CD8-positive, alpha-beta memory T cell (primary cell): Measurements from ENCODE around the gene MVB12B. TPM values are rescaled to one million over a fixed set of nuclear protein-coding genes. Genes with fewer than 3 reads are reported as not detected.

Source experiments
- CTCF ChIA-PET: fragments of 350-600 bp; sonication (Branson Sonifier 250); formaldehyde crosslinking; loops from one replicate; lab custom pipeline; 2021; ENCODE audit warnings: antibody characterized with exemption; lab: Charles Lee
- POLR2A ChIA-PET: fragments of 350-600 bp; sonication (Branson Sonifier 250); formaldehyde crosslinking; loops from one replicate; lab custom pipeline; 2021; ENCODE audit warnings: antibody characterized with exemption; lab: Charles Lee
- DNase-seq, 5 donors: peaks; one replicate each; pipeline versions ENCODE4 v3.0.0 to v3.0.0-alpha.2; 2020 to 2022; ENCODE audit warnings: mixed read lengths in 1 of 5
- H3K27ac ChIP-seq: one replicate; pipeline ENCODE4 v1.7.0; 2013; ENCODE audit warnings: low read depth, mild to moderate bottlenecking, low read length, moderate library complexity
- H3K27me3 ChIP-seq: 2 replicates; pipeline ENCODE4 v1.7.0; 2013; ENCODE audit warnings: low read length, mild to moderate bottlenecking; ENCODE audit not compliant: insufficient read depth, poor library complexity, severe bottlenecking
- H3K36me3 ChIP-seq: 2 replicates; pipeline ENCODE4 v1.7.0; 2013; ENCODE audit warnings: mild to moderate bottlenecking, low read length, moderate library complexity; ENCODE audit not compliant: insufficient read depth
- H3K4me1 ChIP-seq: 2 replicates; pipeline ENCODE4 v1.7.0; 2013; ENCODE audit warnings: mild to moderate bottlenecking, low read length, moderate library complexity; ENCODE audit not compliant: insufficient read depth
- H3K4me3 ChIP-seq: 2 replicates; pipeline ENCODE4 v1.7.0; 2013; ENCODE audit warnings: mild to moderate bottlenecking, low read length
- H3K9me3 ChIP-seq: 2 replicates; pipeline ENCODE4 v1.7.0; 2013; ENCODE audit warnings: mild to moderate bottlenecking, low read length
- H3K27ac Mint-ChIP-seq, 8 donors: one replicate each; pipeline ENCODE4 v1.8.0; 2020 to 2021; ENCODE audit warnings: mixed read lengths in 8 of 8, mild to moderate bottlenecking in 6 of 8, inconsistent platforms in 3 of 8, moderate library complexity in 3 of 8
- H3K27me3 Mint-ChIP-seq, 2 donors: one replicate each; pipeline ENCODE4 v1.8.0; 2020 to 2021; ENCODE audit warnings: mixed read lengths in 2 of 2, mild to moderate bottlenecking in 1 of 2, moderate library complexity in 1 of 2
- H3K36me3 Mint-ChIP-seq, 3 donors: one replicate each; pipeline ENCODE4 v1.8.0; 2020 to 2021; ENCODE audit warnings: mixed read lengths in 3 of 3, inconsistent platforms in 1 of 3, mild to moderate bottlenecking in 1 of 3
- H3K4me1 Mint-ChIP-seq, 3 donors: one replicate each; pipeline ENCODE4 v1.8.0; 2020 to 2021; ENCODE audit warnings: mixed read lengths in 3 of 3, inconsistent platforms in 1 of 3, mild to moderate bottlenecking in 1 of 3
- H3K4me3 Mint-ChIP-seq, 7 donors: one replicate each; pipeline ENCODE4 v1.8.0; 2020 to 2021; ENCODE audit warnings: mixed read lengths in 7 of 7, mild to moderate bottlenecking in 6 of 7, moderate library complexity in 4 of 7, inconsistent platforms in 2 of 7
- H3K9me3 Mint-ChIP-seq, 5 donors: one replicate each; pipeline ENCODE4 v1.8.0; 2020 to 2022; ENCODE audit warnings: mixed read lengths in 5 of 5, mild to moderate bottlenecking in 3 of 5, moderate library complexity in 2 of 5, inconsistent platforms in 1 of 5
- polyA plus RNA-seq: library from polyadenylated mRNA; unstranded; fragments of 300-500 nt; fragmentation: Illumina TruSeq; gene quantifications from one replicate; pipeline ENCODE4 v1.2.3, GENCODE V29; 2021
- total RNA-seq, 2 experiments: library from RNA; stranded (reverse); gene quantifications; one replicate each; pipeline ENCODE4 v1.2.3, GENCODE V29; 2021

The MVB12B gene
- total and polyA plus RNA-seq, 3 experiments from 2014 or later: 11.0 to 13.1 (median 12.7) TPM

DNA sequence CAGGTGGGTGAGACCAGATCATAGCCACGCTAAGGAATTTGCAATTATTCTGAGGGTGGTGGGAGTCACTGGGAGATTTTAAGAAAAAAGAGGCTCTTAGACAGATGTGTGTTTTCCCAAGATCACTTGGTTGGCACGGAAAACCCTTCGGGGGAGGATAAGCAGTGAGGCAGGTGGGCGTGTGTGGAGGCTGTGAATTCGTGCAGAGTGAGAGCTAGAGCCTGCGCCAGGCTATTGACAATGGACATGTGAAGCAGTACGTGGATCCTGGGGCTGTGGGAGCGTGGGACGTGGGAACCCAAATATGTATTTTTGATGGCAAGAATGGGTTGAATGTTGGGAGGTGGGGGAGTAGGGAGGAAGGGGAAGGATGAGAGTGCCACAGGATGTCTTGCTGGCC is 19.4 kb downstream of the MVB12B start:
- Histone ChIP-seq H3K4me3 (no peak overlapping the region), H3K9me3 (no peaks in the 10 kb centered on the region), H3K27me3 (no peaks in the 10 kb centered on the region), H3K27ac (no peak overlapping the region), H3K36me3 (peaks cover 7% of the 10 kb centered on the region), H3K4me1 (no peaks in the 10 kb centered on the region)
- ChIA-PET POLR2A (no interaction called here), CTCF (no interaction called here)
- Mint-ChIP-seq H3K4me3 (no peak overlapping the region), H3K36me3 (peaks cover 26 to 86% (median 39%) of the 10 kb centered on the region in 3 donors), H3K4me1 (peaks cover 9 to 88% (median 53%) of the 10 kb centered on the region in 3 donors), H3K27ac (peak overlapping the region in 4 of 8 donors; percentile 43 to 93 (median 58)), H3K27me3 (peaks cover 0 to 4% of the 10 kb centered on the region in 2 donors), H3K9me3 (peaks cover 0 to 11% (median 3%) of the 10 kb centered on the region in 5 donors)
- DNase-seq: no peak

DNA sequence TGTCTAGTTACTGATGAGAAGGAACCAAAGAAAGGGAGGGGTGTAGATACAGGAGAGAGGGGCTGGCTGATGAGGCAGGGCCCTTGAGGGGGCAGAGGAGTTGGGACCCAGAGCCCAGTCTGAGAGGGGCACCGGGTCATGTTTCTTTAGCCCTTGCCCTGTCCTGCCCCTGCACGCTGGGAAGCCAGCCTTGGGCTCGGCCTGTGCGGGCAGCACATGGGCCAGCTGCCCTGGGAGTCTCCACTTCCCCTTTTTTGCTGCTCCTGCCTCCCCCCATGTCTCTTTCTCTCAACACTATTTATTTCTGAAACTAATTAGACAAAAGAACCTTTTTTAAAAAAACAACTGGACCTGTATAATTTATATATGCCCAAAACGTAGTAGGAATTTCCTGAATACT is 20.5 kb downstream of the MVB12B start:
- CTCF ChIA-PET: no interaction called here
- H3K27ac Mint-ChIP-seq: peak overlapping the region in 3 of 8 donors; percentile 62 to 93 (median 66)
- POLR2A ChIA-PET: no interaction called here

DNA sequence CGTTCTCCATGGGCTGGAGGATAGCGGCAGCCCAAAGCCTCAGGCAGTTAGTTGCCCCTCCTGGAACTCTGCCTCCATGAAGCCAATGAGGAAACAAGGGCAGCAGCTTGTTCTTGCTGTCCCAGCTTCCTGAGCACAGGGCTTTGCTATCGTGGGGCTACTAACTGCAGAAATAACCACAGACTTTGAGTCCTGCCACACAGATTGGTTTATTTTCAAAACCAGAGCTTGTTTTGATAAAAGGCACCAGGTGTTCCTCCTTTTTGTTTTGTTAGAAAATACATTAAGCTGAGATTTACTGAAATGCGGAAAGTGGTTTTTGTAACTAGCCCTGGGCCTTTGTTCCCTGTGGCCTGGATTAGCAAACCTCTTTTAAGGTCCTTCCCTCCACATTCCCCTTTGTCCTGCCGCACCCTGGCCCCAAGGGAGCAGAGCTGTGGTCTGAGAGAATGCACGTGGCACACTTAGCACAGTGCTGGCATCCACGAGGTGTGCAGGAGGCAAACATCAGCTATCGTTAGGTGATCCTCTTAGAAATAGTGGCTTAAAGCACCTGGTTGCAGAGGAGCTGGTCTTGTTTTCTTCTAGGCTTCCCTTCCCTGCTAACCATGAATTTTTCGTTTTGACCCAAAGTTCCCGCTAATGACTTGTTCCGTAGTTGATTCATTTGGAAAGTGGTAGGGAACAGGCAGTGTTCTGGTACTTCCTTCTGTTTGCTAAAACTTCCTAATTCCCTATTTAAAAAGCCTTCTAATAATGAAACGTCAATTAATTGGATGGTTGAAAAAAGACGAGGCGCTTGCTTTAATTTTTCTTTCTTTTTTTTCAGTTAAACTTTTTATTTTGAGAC is 21.5 kb downstream of the MVB12B start:
- peaks cover 4% of the 10 kb centered on the region for H3K36me3 ChIP-seq
- no peaks in the 10 kb centered on the region for H3K4me1 ChIP-seq
- Mint-ChIP-seq H3K27me3 (peaks cover 0 to 4% of the 10 kb centered on the region in 2 donors), H3K36me3 (peaks cover 27 to 71% (median 28%) of the 10 kb centered on the region in 3 donors), H3K27ac (peak overlapping the region in 1 of 8 donors; percentile 33), H3K9me3 (peaks cover 2 to 14% (median 6%) of the 10 kb centered on the region in 5 donors), H3K4me3 (no peak overlapping the region), H3K4me1 (peaks cover 20 to 86% (median 58%) of the 10 kb centered on the region in 3 donors)
- ChIA-PET CTCF (interaction anchor here (0.8 to 0.9 kb wide), 2 partner anchors 32 to 142 kb away, joined by 3 read pairs; no protein-coding TSS in a partner anchor), POLR2A (interaction anchor here (0.5 kb wide), 1 partner anchor 12 kb away, joined by 4 read pairs; no protein-coding TSS in a partner anchor)
- no peaks in the 10 kb centered on the region for H3K27me3 ChIP-seq
- no peak overlapping the region for H3K27ac ChIP-seq
- no peak for DNase-seq
- H3K9me3 ChIP-seq: no peaks in the 10 kb centered on the region
- H3K4me3 ChIP-seq: no peak overlapping the region

More for the DNA sequence above, 20.5 kb downstream of the MVB12B start:
- Mint-ChIP-seq H3K4me1 (peaks cover 12 to 86% (median 54%) of the 10 kb centered on the region in 3 donors), H3K4me3 (no peak overlapping the region), H3K36me3 (peaks cover 27 to 78% (median 32%) of the 10 kb centered on the region in 3 donors), H3K9me3 (peaks cover 2 to 14% (median 6%) of the 10 kb centered on the region in 5 donors), H3K27me3 (peaks cover 0 to 4% of the 10 kb centered on the region in 2 donors)
- H3K4me1 ChIP-seq: no peaks in the 10 kb centered on the region
- H3K9me3 ChIP-seq: no peaks in the 10 kb centered on the region
- no peak overlapping the region for H3K27ac ChIP-seq
- H3K4me3 ChIP-seq: no peak overlapping the region
- peaks cover 4% of the 10 kb centered on the region for H3K36me3 ChIP-seq
- no peak for DNase-seq
- no peaks in the 10 kb centered on the region for H3K27me3 ChIP-seq

DNA sequence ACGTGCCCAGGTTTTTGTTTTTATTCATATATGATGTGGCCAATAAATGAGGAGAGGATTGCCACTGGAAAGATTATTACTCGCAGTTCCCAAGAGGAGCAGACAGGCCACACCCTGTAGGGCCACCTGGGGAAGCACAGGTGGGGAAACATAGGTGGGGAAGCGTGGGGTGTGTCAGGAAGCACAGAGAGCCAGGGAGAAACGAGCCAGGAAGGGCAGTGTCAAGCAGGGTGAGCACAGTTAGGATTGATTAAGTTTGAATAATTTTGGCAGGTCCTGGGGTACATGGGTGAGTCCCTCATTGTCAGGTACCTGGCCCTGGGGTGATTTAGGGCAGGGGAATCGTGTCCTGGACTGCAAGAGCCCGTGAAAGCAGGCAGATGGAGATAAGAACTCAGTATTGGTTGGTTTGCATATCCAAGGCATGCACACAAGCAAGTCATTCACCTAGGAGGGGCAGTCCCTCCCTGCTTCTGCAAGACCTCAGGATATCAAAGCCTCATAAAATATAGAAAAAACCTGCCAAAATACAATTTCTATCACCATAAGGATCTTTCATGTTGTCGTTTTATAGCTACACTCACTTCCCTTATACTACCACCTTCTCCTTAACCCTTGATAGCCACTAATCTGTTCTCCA is 22.4 kb downstream of the MVB12B start:
- no peak overlapping the region for H3K27ac ChIP-seq
- H3K9me3 ChIP-seq: no peaks in the 10 kb centered on the region
- H3K9me3 Mint-ChIP-seq: peaks cover 2 to 14% (median 6%) of the 10 kb centered on the region in 5 donors
- ChIA-PET CTCF (interaction anchor here (1.4 kb wide), 1 partner anchor 142 kb away, joined by 5 read pairs; no protein-coding TSS in a partner anchor), POLR2A (no interaction called here)
- H3K4me3 Mint-ChIP-seq: no peak overlapping the region
- peaks cover 0 to 4% of the 10 kb centered on the region in 2 donors for H3K27me3 Mint-ChIP-seq
- no peak for DNase-seq
- H3K4me1 Mint-ChIP-seq: peaks cover 25 to 92% (median 65%) of the 10 kb centered on the region in 3 donors
- peaks cover 27 to 64% (median 28%) of the 10 kb centered on the region in 3 donors for H3K36me3 Mint-ChIP-seq
- no peak overlapping the region for H3K4me3 ChIP-seq
- H3K36me3 ChIP-seq: peaks cover 3% of the 10 kb centered on the region
- H3K27ac Mint-ChIP-seq: peak overlapping the region in 2 of 8 donors; percentile 30 to 33
- H3K4me1 ChIP-seq: no peaks in the 10 kb centered on the region
- H3K27me3 ChIP-seq: no peaks in the 10 kb centered on the region

DNA sequence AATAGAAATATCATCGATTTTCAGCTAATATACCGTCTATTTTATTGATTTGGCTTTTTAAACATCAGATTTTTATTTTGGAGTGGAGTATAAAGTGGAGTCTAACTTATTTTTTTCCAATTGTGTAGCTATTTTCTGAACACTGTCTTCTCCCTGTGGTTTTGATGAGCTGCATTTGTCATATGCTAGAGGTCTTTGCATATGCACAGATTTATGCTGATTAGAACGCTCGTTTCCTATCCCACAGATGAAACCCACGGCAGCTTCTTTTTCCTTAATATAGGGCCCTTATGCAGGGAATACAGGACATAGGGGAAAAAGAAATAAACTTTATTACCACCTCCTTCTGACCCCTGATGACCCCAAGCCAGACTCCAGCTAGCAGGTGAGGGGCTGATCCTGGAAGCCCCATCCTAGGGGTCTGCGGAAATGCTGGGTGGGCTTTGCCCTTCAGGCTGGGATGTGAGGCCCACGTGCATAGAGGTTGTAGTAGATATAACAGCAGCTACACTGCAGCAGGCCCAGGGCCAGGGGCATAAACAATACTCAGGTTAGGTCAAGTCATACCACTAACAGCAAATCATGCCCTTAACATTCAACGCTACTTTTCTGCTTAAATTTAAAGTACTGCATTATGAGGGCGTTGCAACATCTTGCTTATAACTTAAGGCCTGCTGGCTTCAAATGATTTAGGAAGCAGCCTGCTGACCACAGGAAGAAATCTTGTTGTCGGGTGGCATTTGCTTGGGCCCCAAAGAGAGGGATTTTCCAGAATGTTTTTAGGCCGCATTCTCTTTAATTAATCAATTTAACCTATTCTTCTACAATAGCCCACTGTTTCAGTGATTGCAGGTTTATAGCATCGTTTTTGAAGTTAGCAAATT is 28.5 kb downstream of the MVB12B start:
- peaks cover 8 to 20% (median 12%) of the 10 kb centered on the region in 5 donors for H3K9me3 Mint-ChIP-seq
- no peak for DNase-seq
- no peak overlapping the region for H3K27ac Mint-ChIP-seq
- Histone ChIP-seq H3K4me1 (no peaks in the 10 kb centered on the region), H3K27me3 (no peaks in the 10 kb centered on the region), H3K36me3 (no peaks in the 10 kb centered on the region), H3K4me3 (no peak overlapping the region), H3K9me3 (no peaks in the 10 kb centered on the region), H3K27ac (no peak overlapping the region)
- peaks cover 26 to 84% (median 57%) of the 10 kb centered on the region in 3 donors for H3K4me1 Mint-ChIP-seq
- peaks cover 18 to 24% (median 18%) of the 10 kb centered on the region in 3 donors for H3K36me3 Mint-ChIP-seq
- ChIA-PET CTCF (no interaction called here), POLR2A (no interaction called here)
- no peaks in the 10 kb centered on the region for H3K27me3 Mint-ChIP-seq
- H3K4me3 Mint-ChIP-seq: no peak overlapping the region

DNA sequence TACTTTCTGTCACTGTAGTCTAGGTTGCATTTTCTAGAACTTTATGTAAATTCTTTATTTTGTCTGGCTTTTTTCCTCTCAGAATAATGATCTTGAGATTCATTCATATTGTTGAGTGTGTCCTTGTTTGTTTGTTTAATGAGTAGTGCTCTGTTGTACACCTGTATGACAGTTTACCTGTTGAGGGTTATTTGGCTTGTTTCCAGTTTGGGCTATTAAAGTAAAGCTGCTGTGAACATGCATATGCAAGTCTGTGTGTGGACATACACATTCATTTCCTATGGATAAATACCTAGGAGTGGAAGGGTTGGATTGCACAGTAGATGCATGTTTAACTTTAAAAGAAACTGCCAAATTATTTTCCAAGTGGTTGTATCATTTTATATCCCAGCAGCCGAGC is 30.4 kb downstream of the MVB12B start:
- POLR2A ChIA-PET: no interaction called here
- peaks cover 16 to 25% (median 24%) of the 10 kb centered on the region in 3 donors for H3K36me3 Mint-ChIP-seq
- peak overlapping the region in 1 of 8 donors; percentile 33 for H3K27ac Mint-ChIP-seq

DNA sequence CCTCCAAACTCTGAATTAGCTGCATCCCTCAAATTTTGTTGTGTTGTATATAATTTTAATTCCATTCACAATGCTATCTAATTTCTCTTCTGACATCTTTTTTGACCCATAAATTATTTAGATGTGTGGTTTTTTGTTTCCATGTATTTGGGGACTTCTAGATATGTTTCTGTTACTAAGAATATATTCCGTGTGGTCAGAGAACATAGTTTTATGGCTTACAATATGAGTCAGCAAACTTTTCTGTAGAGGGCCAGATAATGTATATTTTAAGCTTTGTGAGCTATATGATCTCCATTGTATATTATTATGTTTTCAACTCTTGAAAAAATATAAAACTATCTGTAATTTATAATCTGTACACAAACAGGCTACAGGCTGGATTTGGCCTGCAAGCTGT is 33.4 kb downstream of the MVB12B start:
- Mint-ChIP-seq H3K27me3 (no peaks in the 10 kb centered on the region), H3K9me3 (peaks cover 18 to 30% (median 27%) of the 10 kb centered on the region in 5 donors), H3K4me3 (no peak overlapping the region), H3K36me3 (peaks cover 12 to 37% (median 37%) of the 10 kb centered on the region in 3 donors), H3K27ac (no peak overlapping the region), H3K4me1 (peaks cover 9 to 53% (median 31%) of the 10 kb centered on the region in 3 donors)
- no peaks in the 10 kb centered on the region for H3K4me1 ChIP-seq
- ChIA-PET POLR2A (no interaction called here), CTCF (interaction anchor here (1.3 kb wide), 1 partner anchor 132 kb away, joined by 3 read pairs; no protein-coding TSS in a partner anchor)
- no peak for DNase-seq
- no peaks in the 10 kb centered on the region for H3K36me3 ChIP-seq
- no peak overlapping the region for H3K4me3 ChIP-seq
- H3K27ac ChIP-seq: no peak overlapping the region
- H3K9me3 ChIP-seq: peaks cover 13% of the 10 kb centered on the region
- no peaks in the 10 kb centered on the region for H3K27me3 ChIP-seq

More for the DNA sequence above, 30.4 kb downstream of the MVB12B start:
- H3K4me1 ChIP-seq: no peaks in the 10 kb centered on the region
- CTCF ChIA-PET: no interaction called here
- peaks cover 24 to 70% (median 52%) of the 10 kb centered on the region in 3 donors for H3K4me1 Mint-ChIP-seq
- no peaks in the 10 kb centered on the region for H3K27me3 ChIP-seq
- no peak overlapping the region for H3K27ac ChIP-seq
- H3K4me3 Mint-ChIP-seq: no peak overlapping the region
- no peak overlapping the region for H3K4me3 ChIP-seq
- H3K36me3 ChIP-seq: no peaks in the 10 kb centered on the region
- no peak for DNase-seq
- H3K27me3 Mint-ChIP-seq: no peaks in the 10 kb centered on the region
- peaks cover 14 to 24% (median 21%) of the 10 kb centered on the region in 5 donors for H3K9me3 Mint-ChIP-seq
- H3K9me3 ChIP-seq: peaks cover 10% of the 10 kb centered on the region
